ENCODE measurements around the gene HOXC10. TPM values are rescaled to one million over a fixed set of nuclear protein-coding genes. Genes with fewer than 3 reads are reported as not detected.

HOXC10 gene
- total RNA-seq, 2 donors from 2014 or later = 0.51 to 7.2 TPM

GRCh38 chr12:53983568-53983949 lies 1.4 kb upstream of the HOXC10 start:
- TF ChIP-seq POLR2A (IDR thresholded peaks at IDR 0.05) (no peak), POLR2AphosphoS5 (IDR thresholded peaks at IDR 0.05) (no peak), CTCF (IDR thresholded peaks at IDR 0.05) (no peak)
- no peak overlapping the region for H3K27ac ChIP-seq
- 20% methylated on average over 17 of the region's 17 CpGs for WGBS
- no peak for DNase-seq (ENCODE audit: low spot score)
- no peak overlapping the region for H3K4me3 ChIP-seq
- no peaks in the 10 kb centered on the region for H3K4me1 ChIP-seq (replicated peaks)
- H3K9me3 ChIP-seq = no peaks in the 10 kb centered on the region
- peaks cover 71% of the 10 kb centered on the region for H3K27me3 ChIP-seq (replicated peaks; ENCODE audit: insufficient read depth)
- intact Hi-C loops (cut with DNase I) = no loop called here
- no peaks in the 10 kb centered on the region for H3K36me3 ChIP-seq

- Histone ChIP-seq H3K27ac (no peak overlapping the region), H3K36me3 (no peaks in the 10 kb centered on the region), H3K4me1 (replicated peaks) (no peaks in the 10 kb centered on the region), H3K27me3 (replicated peaks; ENCODE audit: insufficient read depth) (peaks cover 75% of the 10 kb centered on the region), H3K9me3 (no peaks in the 10 kb centered on the region), H3K4me3 (no peak overlapping the region)
- no peak for DNase-seq (ENCODE audit: low spot score)
- intact Hi-C loops (cut with DNase I) = no loop called here
- TF ChIP-seq POLR2AphosphoS5 (IDR thresholded peaks at IDR 0.05) (no peak), CTCF (IDR thresholded peaks at IDR 0.05) (no peak), POLR2A (IDR thresholded peaks at IDR 0.05) (no peak)
- 19% methylated on average over 30 of the region's 30 CpGs for WGBS
Measured at GRCh38 chr12:53983950-53984572, 885 bp upstream of the HOXC10 start.

GRCh38 chr12:53985692-53985993 lies 697 bp downstream of the HOXC10 start:
- H3K27me3 ChIP-seq (replicated peaks; ENCODE audit: insufficient read depth) = peaks cover 76% of the 10 kb centered on the region
- TF ChIP-seq POLR2AphosphoS5 (IDR thresholded peaks at IDR 0.05) (no peak), CTCF (IDR thresholded peaks at IDR 0.05) (no peak), POLR2A (IDR thresholded peaks at IDR 0.05) (no peak)
- no peaks in the 10 kb centered on the region for H3K36me3 ChIP-seq
- intact Hi-C loops (cut with DNase I) = no loop called here
- H3K27ac ChIP-seq = no peak overlapping the region
- H3K4me3 ChIP-seq = no peak overlapping the region
- WGBS = 12% methylated on average over 21 of the region's 21 CpGs
- DNase-seq (ENCODE audit: low spot score) = no peak
- H3K4me1 ChIP-seq (replicated peaks) = no peaks in the 10 kb centered on the region
- no peaks in the 10 kb centered on the region for H3K9me3 ChIP-seq

GRCh38 chr12:53985994-53986685 lies 1.2 kb downstream of the HOXC10 start:
- Histone ChIP-seq H3K4me3 (no peak overlapping the region), H3K4me1 (replicated peaks) (no peaks in the 10 kb centered on the region), H3K9me3 (no peaks in the 10 kb centered on the region), H3K27ac (no peak overlapping the region), H3K36me3 (no peaks in the 10 kb centered on the region), H3K27me3 (replicated peaks; ENCODE audit: insufficient read depth) (peaks cover 81% of the 10 kb centered on the region)
- DNase-seq (ENCODE audit: low spot score) = no peak
- intact Hi-C loops (cut with DNase I) = no loop called here
- TF ChIP-seq POLR2A (IDR thresholded peaks at IDR 0.05) (no peak), POLR2AphosphoS5 (IDR thresholded peaks at IDR 0.05) (no peak), CTCF (IDR thresholded peaks at IDR 0.05) (no peak)
- 7% methylated on average over 50 of the region's 50 CpGs for WGBS
